HG02938 (cell line): ENCODE data around the gene PPA2.

Source experiments
- ATAC-seq: cut with Tn5 transposase; IDR thresholded peaks from one replicate; pipeline ENCODE4 v1.9.1; 2021; ENCODE audit warnings: mild to moderate bottlenecking, moderate library complexity; ENCODE audit not compliant: unreplicated experiment

PPA2 gene

DNA sequence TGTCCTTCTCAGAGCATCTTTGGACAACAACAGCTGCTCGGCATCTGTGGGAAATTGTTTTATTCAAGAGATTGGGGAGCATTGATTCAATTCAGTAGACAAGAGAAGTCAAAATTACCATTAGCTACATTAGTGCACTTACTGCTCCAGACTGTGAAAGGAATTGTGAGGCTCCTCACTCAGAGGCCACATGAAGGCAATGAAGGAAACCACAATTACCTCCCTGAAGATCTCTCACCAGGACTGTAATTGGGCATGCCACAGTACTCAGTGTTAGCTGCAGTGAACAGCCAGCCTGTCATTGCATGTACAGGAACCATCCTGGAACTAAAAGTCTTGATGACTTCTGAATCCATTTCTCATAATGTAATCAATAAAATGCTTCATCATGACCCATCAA, 144.8 kb downstream of the PPA2 start:
- no peak for ATAC-seq

DNA sequence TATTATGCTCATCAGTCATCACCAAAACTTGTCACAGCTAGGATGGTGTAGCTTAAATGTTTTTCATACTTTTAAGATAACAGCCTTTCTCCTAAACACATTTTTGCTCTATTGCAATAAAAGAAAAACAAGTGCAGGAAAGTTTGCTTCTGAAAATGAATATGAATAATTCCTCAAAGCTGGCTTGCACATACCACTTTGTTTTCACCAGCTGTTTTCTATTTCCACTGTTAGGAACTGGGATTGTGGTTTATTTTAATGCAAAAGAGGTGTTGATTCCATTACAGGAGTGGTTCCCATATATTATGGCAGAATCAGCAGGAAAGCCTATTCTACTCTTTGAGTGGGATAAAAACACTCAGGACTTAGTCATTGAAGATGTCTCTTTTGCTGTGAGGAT, 145.9 kb downstream of the PPA2 start:
- ATAC-seq = no peak

GRCh38 chr4:105327222-105327621, 146.6 kb downstream of the PPA2 start:
- ATAC-seq = no peak
